ENCODE data around the gene FOLR1. TPM values are rescaled to one million over a fixed set of nuclear protein-coding genes. Genes with fewer than 3 reads are reported as not detected.

Gene FOLR1
- total RNA-seq: 0.54 TPM in 1 of 2 replicates, not detected in the other

DNA sequence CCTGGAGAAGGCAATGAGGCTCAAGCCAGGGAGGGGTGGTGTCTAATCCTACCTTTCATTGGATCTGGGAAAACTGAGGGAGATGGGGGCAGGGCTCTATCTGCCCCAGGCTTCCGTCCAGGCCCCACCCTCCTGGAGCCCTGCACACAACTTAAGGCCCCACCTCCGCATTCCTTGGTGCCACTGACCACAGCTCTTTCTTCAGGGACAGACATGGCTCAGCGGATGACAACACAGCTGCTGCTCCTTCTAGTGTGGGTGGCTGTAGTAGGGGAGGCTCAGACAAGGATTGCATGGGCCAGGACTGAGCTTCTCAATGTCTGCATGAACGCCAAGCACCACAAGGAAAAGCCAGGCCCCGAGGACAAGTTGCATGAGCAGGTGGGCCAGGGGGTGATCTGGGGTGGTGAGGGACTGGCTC is at the start of gene FOLR1:
FOLR1 (plus strand) TSS at position 180 of the 421 bp plus-strand sequence; CDS start at position 214, 34 bp downstream.

DNA sequence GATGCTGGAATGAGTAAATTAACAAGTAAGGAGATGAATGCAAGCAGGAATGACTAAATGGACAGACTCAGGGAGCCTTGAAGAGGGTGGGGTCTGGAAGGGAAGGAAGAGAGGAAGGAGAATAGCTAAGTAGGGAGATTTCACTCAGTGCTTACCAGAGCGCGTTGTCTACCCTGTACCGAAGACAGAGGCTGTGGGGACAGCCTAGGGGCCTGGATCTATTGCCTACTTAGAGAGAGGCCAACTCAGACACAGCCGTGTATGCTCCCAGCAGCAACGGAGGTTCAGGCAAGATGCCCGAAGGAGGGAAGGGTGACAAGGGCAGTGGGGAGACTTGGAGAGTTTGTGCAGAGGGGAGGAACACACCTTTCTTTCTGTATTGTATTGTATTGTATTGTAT is 24.7 kb downstream of the FOLR1 start, which contains the start of gene FOLR2:
FOLR2 (plus strand) TSS at position 157 of the 400 bp plus-strand sequence. CDS start 1,791 bp downstream, outside the sequence.

GRCh38 chr11:72224564-72225410 is 32.8 kb downstream of the FOLR1 start, which contains the start of gene INPPL1:
TSS of gene INPPL1 (plus strand) at chr11:72224767. CDS start at chr11:72224985, 218 bp downstream.

DNA sequence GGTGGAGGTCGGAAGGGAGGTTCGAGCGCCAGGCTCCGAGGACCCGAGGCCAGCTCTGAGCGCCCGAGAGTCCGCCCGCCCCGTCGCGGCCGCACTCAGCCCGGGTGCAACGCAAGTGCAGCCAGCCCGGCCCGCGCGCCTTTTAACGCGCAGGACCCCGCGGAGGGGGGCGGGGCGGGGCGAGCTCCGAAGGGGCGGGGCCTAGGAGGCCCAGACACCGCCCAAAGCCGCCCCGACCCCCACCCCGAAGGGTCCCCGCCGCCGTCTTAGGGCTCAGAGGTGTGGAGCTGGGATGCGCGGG is 52.1 kb downstream of the FOLR1 start, which contains the start of gene PHOX2A:
PHOX2A (minus strand) TSS at position 117 of the 301 bp plus-strand sequence. CDS start 172 bp downstream, outside the sequence.

Other genes with a start within 250 kb of the FOLR1 start
- gene IL18BP, start 193.2 kb upstream of the FOLR1 start, total RNA-seq: 2.8 and 5.6 TPM in 2 replicates
- gene NUMA1, start 111.6 kb upstream of the FOLR1 start, total RNA-seq: 189 and 190 TPM in 2 replicates
- gene LRRC51, start 111.3 kb upstream of the FOLR1 start, total RNA-seq: 4.2 and 5.4 TPM in 2 replicates
- 87.4 and 99.0 TPM in 2 replicates for gene LAMTOR1, start 88.8 kb upstream of the FOLR1 start, total RNA-seq
- gene TOMT, start 86.2 kb upstream of the FOLR1 start, total RNA-seq: not detected in 2 replicates
- gene ANAPC15, start 79.4 kb upstream of the FOLR1 start, total RNA-seq: 21.0 and 23.5 TPM in 2 replicates
- 0.78 and 1.1 TPM in 2 replicates for gene FOLR3, start 56.4 kb upstream of the FOLR1 start, total RNA-seq
- gene FOLR2, start 24.7 kb downstream of the FOLR1 start, total RNA-seq: not detected in 2 replicates
- gene INPPL1, start 32.6 kb downstream of the FOLR1 start, total RNA-seq: 39.5 and 46.3 TPM in 2 replicates
- gene PHOX2A, start 52.0 kb downstream of the FOLR1 start, total RNA-seq: not detected in 2 replicates
- gene CLPB, start 242.4 kb downstream of the FOLR1 start, total RNA-seq: 17.0 and 18.6 TPM in 2 replicates

Measured in articular chondrocyte of knee joint (primary cell).